A549 (cell line): ENCODE data around the gene HECTD2. TPM values are rescaled to one million over a fixed set of nuclear protein-coding genes. Genes with fewer than 3 reads are reported as not detected.
A peak's percentile ranks its signal among the peaks of the same experiment; 100 is the strongest.

Experiments
- ATAC-seq, 2 experiments: fragments of 200-7000 bp in 1 of 2; fragments of >200 bp in 1 of 2; cut with Nextera tagmentation in 1 of 2; cut with Tn5 transposase in 1 of 2; 3 replicates each; pipeline versions ENCODE4 v1.8.0 to v1.9.1; 2018 to 2020; ENCODE audit warnings: mild to moderate bottlenecking in 1 of 2, moderate library complexity in 1 of 2
- CTCF ChIA-PET: fragments of 300-600 bp; sonication (Branson Sonifier 250); formaldehyde crosslinking; extraction: SDS; loops from one replicate; lab custom pipeline; 2021; ENCODE audit warnings: antibody characterized with exemption, inconsistent platforms; lab: Yijun Ruan, JAX
- POLR2A ChIA-PET: fragments of 350-600 bp; formaldehyde crosslinking; extraction: SDS; loops from one replicate; lab custom pipeline; 2021; ENCODE audit warnings: antibody characterized with exemption, inconsistent platforms; lab: Yijun Ruan, JAX
- DNase-seq, 2 experiments: peaks; one replicate each; pipeline versions ENCODE4 v3.0.0 to v3.0.0-alpha.2; 2011 to 2016; ENCODE audit warnings: low read depth in 1 of 2, low spot score in 1 of 2
- FAIRE-seq: peaks from 2 replicates; lab custom pipeline; 2011; peaks lifted over from hg19 to GRCh38; lab: Jason Lieb, UNC
- H3K27ac ChIP-seq, 2 experiments: fragments of >200 bp; sonication (Bioruptor Twin); formaldehyde crosslinking; 3 replicates each; pipeline ENCODE4 v1.5.1; 2016 to 2017
- H3K4me1 ChIP-seq: fragments of >200 bp; sonication (Bioruptor Twin); formaldehyde crosslinking; 3 replicates; pipeline ENCODE4 v1.6.1; 2016
- H3K4me2 ChIP-seq: fragments of >200 bp; sonication (Bioruptor Twin); formaldehyde crosslinking; 3 replicates; pipeline ENCODE4 v1.6.1; 2016
- H3K4me3 ChIP-seq: fragments of >200 bp; sonication (Bioruptor Twin); formaldehyde crosslinking; 3 replicates; pipeline ENCODE4 v1.5.1; 2016
- H3K9me3 ChIP-seq: fragments of >200 bp; sonication (Bioruptor Twin); formaldehyde crosslinking; 3 replicates; pipeline ENCODE4 v1.6.1; 2016
- ATOH8 ChIP-seq: fragments of 250-450 bp; sonication (Bioruptor Pico); IDR thresholded peaks from 2 replicates; pipeline ENCODE4 v1.5.0; 2020; ENCODE audit warnings: low read depth, mild to moderate bottlenecking, moderate library complexity
- BCL3 ChIP-seq: fragments of >200 bp; sonication (Bioruptor Twin); formaldehyde crosslinking; IDR thresholded peaks from 3 replicates; pipeline ENCODE4 v1.6.1; 2016
- BHLHE40 ChIP-seq: IDR thresholded peaks from 2 replicates; pipeline ENCODE4 v1.6.1; 2012; ENCODE audit warnings: low read depth, low read length, inconsistent platforms
- CEBPB ChIP-seq, 2 experiments: fragments of >200 bp in 1 of 2; sonication (Bioruptor Twin) in 1 of 2; formaldehyde crosslinking in 1 of 2; IDR thresholded peaks; 2 replicates each; pipeline ENCODE4 v1.6.1; 2012 to 2016
- CHD2 ChIP-seq: fragments of 150-350 bp; IDR thresholded peaks from 2 replicates; pipeline ENCODE4 v1.6.1; 2014; ENCODE audit warnings: low read length; ENCODE audit not compliant: partially characterized antibody
- CHD4 ChIP-seq: fragments of 200-600 bp; sonication (generic); IDR thresholded peaks from 2 replicates; pipeline ENCODE4 v1.6.1; 2016; ENCODE audit warnings: antibody characterized with exemption, mild to moderate bottlenecking, borderline replicate concordance
- CTCF ChIP-seq: fragments of >200 bp; sonication (Bioruptor Twin); formaldehyde crosslinking; IDR thresholded peaks from 3 replicates; pipeline ENCODE4 v1.5.1; 2016
- E2F6 ChIP-seq: IDR thresholded peaks from 2 replicates; pipeline ENCODE4 v1.6.1; 2012; ENCODE audit warnings: low read depth, borderline replicate concordance
- FOSB ChIP-seq: fragments of 250-450 bp; sonication (Bioruptor Pico); IDR thresholded peaks from 2 replicates; pipeline ENCODE4 v1.5.0; 2020; ENCODE audit warnings: mild to moderate bottlenecking, moderate library complexity
- FOSL2 ChIP-seq, 2 experiments: fragments of 450-650 bp in 1 of 2; fragments of >200 bp in 1 of 2; sonication (Bioruptor Twin) in 1 of 2; formaldehyde crosslinking; IDR thresholded peaks; 2 replicates each; pipeline versions ENCODE4 v1.5.0 to v1.6.1; 2016 to 2020; ENCODE audit warnings: mild to moderate bottlenecking in 1 of 2, moderate library complexity in 1 of 2
- FOXS1 ChIP-seq: fragments of 250-450 bp; sonication (Bioruptor Pico); IDR thresholded peaks from 2 replicates; pipeline ENCODE4 v1.5.0; 2020; ENCODE audit warnings: mild to moderate bottlenecking, moderate library complexity
- HES2 ChIP-seq: fragments of >200 bp; sonication (Bioruptor Twin); formaldehyde crosslinking; IDR thresholded peaks from 2 replicates; pipeline ENCODE4 v1.6.1; 2016
- HOXA7 ChIP-seq: fragments of 250-450 bp; sonication (Bioruptor Pico); IDR thresholded peaks from 2 replicates; pipeline ENCODE4 v1.5.0; 2020; ENCODE audit warnings: mild to moderate bottlenecking, moderate library complexity
- HOXB5 ChIP-seq: fragments of 250-450 bp; sonication (Bioruptor Pico); IDR thresholded peaks from 2 replicates; pipeline ENCODE4 v1.5.0; 2020; ENCODE audit warnings: mild to moderate bottlenecking, moderate library complexity
- JUN ChIP-seq, 2 experiments: fragments of >200 bp; sonication (Bioruptor Twin); formaldehyde crosslinking; IDR thresholded peaks; 2 replicates in 1 of 2; 3 replicates in 1 of 2; pipeline ENCODE4 v1.6.1; 2016 to 2017
- KDM5A ChIP-seq: fragments of 200-600 bp; sonication (generic); IDR thresholded peaks from 2 replicates; pipeline ENCODE4 v1.6.1; 2016; ENCODE audit warnings: antibody characterized with exemption, mild to moderate bottlenecking
- MAFK ChIP-seq: fragments of 450-650 bp; IDR thresholded peaks from 2 replicates; pipeline ENCODE4 v1.6.1; 2014; ENCODE audit not compliant: partially characterized antibody
- MAX ChIP-seq: IDR thresholded peaks from 2 replicates; pipeline ENCODE4 v1.6.1; 2012
- NPAS2 ChIP-seq: fragments of 250-450 bp; sonication (Bioruptor Pico); IDR thresholded peaks from 2 replicates; pipeline ENCODE4 v1.8.0; 2022; ENCODE audit warnings: mild to moderate bottlenecking, moderate library complexity, borderline replicate concordance
- NR3C1 ChIP-seq: fragments of >200 bp; sonication (Bioruptor Twin); formaldehyde crosslinking; IDR thresholded peaks from 3 replicates; pipeline ENCODE4 v1.6.1; 2017
- PHF8 ChIP-seq: fragments of 200-600 bp; sonication (generic); IDR thresholded peaks from 2 replicates; pipeline ENCODE4 v1.6.1; 2016; ENCODE audit warnings: low read depth, mild to moderate bottlenecking, antibody characterized with exemption, moderate library complexity, borderline replicate concordance
- POLR2A ChIP-seq: IDR thresholded peaks from 2 replicates; pipeline ENCODE4 v1.6.1; 2012; ENCODE audit warnings: mild to moderate bottlenecking, low read length
- RAD21 ChIP-seq, 2 experiments: fragments of >200 bp in 1 of 2; sonication (Bioruptor Twin) in 1 of 2; formaldehyde crosslinking in 1 of 2; IDR thresholded peaks in 1 of 2; conservative IDR thresholded peaks in 1 of 2; 2 replicates in 1 of 2; 3 replicates in 1 of 2; pipeline ENCODE4 v1.6.1; 2012 to 2018; ENCODE audit warnings: inconsistent platforms in 1 of 2
- RCOR1 ChIP-seq: fragments of 150-350 bp; IDR thresholded peaks from 2 replicates; pipeline ENCODE4 v1.6.1; 2014; ENCODE audit warnings: antibody characterized with exemption, low read length, low read depth
- RFX5 ChIP-seq: fragments of 450-650 bp; IDR thresholded peaks from 2 replicates; pipeline ENCODE4 v1.7.1; 2014; ENCODE audit warnings: antibody characterized with exemption, mild to moderate bottlenecking, moderate library complexity
- RNF2 ChIP-seq: fragments of 200-600 bp; sonication (generic); IDR thresholded peaks from 2 replicates; pipeline ENCODE4 v1.6.1; 2016; ENCODE audit warnings: low read depth, mild to moderate bottlenecking, antibody characterized with exemption, moderate library complexity, borderline replicate concordance
- SMC3 ChIP-seq: fragments of >200 bp; sonication (Bioruptor Twin); formaldehyde crosslinking; IDR thresholded peaks from 3 replicates; pipeline ENCODE4 v1.6.1; 2018; ENCODE audit warnings: inconsistent platforms
- TFCP2L1 ChIP-seq: fragments of 250-450 bp; sonication (Bioruptor Pico); IDR thresholded peaks from 2 replicates; pipeline ENCODE4 v1.5.0; 2021; ENCODE audit warnings: mild to moderate bottlenecking
- ZFP36 ChIP-seq: fragments of 450-650 bp; IDR thresholded peaks from 2 replicates; pipeline ENCODE4 v1.6.1; 2014; ENCODE audit warnings: borderline replicate concordance; ENCODE audit not compliant: partially characterized antibody
- ZSCAN20 ChIP-seq: fragments of 250-450 bp; sonication (Bioruptor Pico); IDR thresholded peaks from 2 replicates; pipeline ENCODE4 v1.8.0; 2022; ENCODE audit warnings: mild to moderate bottlenecking, moderate library complexity
- WGBS: methylation state at CpG from one replicate; pipeline ENCODE4 v1.1.6; 2017; ENCODE audit errors: missing lambda C conversion rate; 5-methylcytosine and 5-hydroxymethylcytosine counted together
- polyA plus RNA-seq, 4 experiments: library from polyadenylated mRNA; depleted of rRNA in 3 of 4; stranded (reverse); fragments of >200 nt; fragmentation: RNase III in 1 of 4; extraction: RNeasy Plus Mini Kit Qiagen cat#74134 plus additional on column Dnase treatment in 1 of 4; gene quantifications; 2 replicates in 3 of 4; 3 replicates in 1 of 4; pipeline ENCODE4 v1.2.3, GENCODE V29; 2011 to 2017

HECTD2 gene
- polyA plus RNA-seq, 2 of the 4 experiments (the other 2 are of a cell fraction), result 4.1 to 13.9 TPM

- TF ChIP-seq CHD2 (no peak), SMC3 (no peak)
These were observed 3.8 kb upstream of the HECTD2 start (continued) for GRCh38 chr10:91406322-91406721.

GRCh38 chr10:91409069-91409868 lies 875 bp upstream of the HECTD2 start:
- no peak for FAIRE-seq
- H3K4me3 ChIP-seq, result peak overlapping the region; percentile 71
- H3K4me2 ChIP-seq, result peak overlapping the region; percentile 76
- CTCF ChIA-PET, result interaction anchor here (0.6 to 2.5 kb wide), 9 partner anchors 11 to 285 kb away, joined by 3 to 10 read pairs (median 3); no protein-coding TSS in a partner anchor
- peaks cover 14% of the 10 kb centered on the region; the same call in 1 of the 3 replicates for H3K4me1 ChIP-seq
- no peaks in the 10 kb centered on the region for H3K9me3 ChIP-seq
- ATAC-seq, result peak; percentile 71 to 86
- POLR2A ChIA-PET, result interaction anchor here (1.0 to 1.8 kb wide), 3 partner anchors 22 to 514 kb away, joined by 3 to 7 read pairs (median 4); partner anchors contain the start of genes BTAF1 and PPP1R3C
- peak overlapping the region; percentile 96 to 99 for H3K27ac ChIP-seq
- TF ChIP-seq ZFP36, result no peak
- no peak for TF ChIP-seq TFCP2L1 (CRISPR knock-in tag)
- no peak for TF ChIP-seq CHD2
- no peak for TF ChIP-seq RNF2
- TF ChIP-seq BHLHE40, result no peak
- 0 out of 2 replicates have a peak, but pooled peaks have one; percentile 75 for TF ChIP-seq PHF8
- no peak for TF ChIP-seq NR3C1
- TF ChIP-seq FOSL2 (IDR thresholded peaks at IDR 0.05), result no peak
- no peak for TF ChIP-seq FOSL2 (CRISPR knock-in tag; IDR thresholded peaks at IDR 0.05)
- TF ChIP-seq ATOH8 (CRISPR knock-in tag), result no peak
- TF ChIP-seq MAX, result peak; percentile 64
- peak in 1 of 2 experiments; percentile 22; a peak in 1 of 5 replicates for TF ChIP-seq JUN (IDR thresholded peaks at IDR 0.05)
- TF ChIP-seq RCOR1, result no peak
- TF ChIP-seq NPAS2, result no peak
- TF ChIP-seq RAD21 (conservative IDR thresholded peaks at IDR 0.05 in 1 of 2, IDR thresholded peaks at IDR 0.05 in 1 of 2), result 0 out of 5 replicates have a peak, but pooled peaks of 1 of the 2 experiments have one; percentile 12
- no peak for TF ChIP-seq MAFK
- peak; percentile 47; the same call in 2 of the 3 replicates for TF ChIP-seq BCL3
- TF ChIP-seq POLR2A, result peak; percentile 76
- no peak for TF ChIP-seq HOXA7 (CRISPR knock-in tag)
- TF ChIP-seq ZSCAN20, result no peak
- TF ChIP-seq CHD4, result no peak
- TF ChIP-seq CTCF, result no peak
- TF ChIP-seq HOXB5, result peak; percentile 10; the same call in 1 of the 2 replicates
- TF ChIP-seq FOXS1 (CRISPR knock-in tag), result no peak
- TF ChIP-seq KDM5A, result no peak
- peak; percentile 3; the same call in 1 of the 3 replicates for TF ChIP-seq SMC3
- TF ChIP-seq HES2, result no peak
- TF ChIP-seq E2F6, result peak; percentile 21; the same call in 1 of the 2 replicates
- TF ChIP-seq CEBPB (IDR thresholded peaks at IDR 0.05), result no peak
- TF ChIP-seq RFX5, result no peak
- TF ChIP-seq FOSB (CRISPR knock-in tag), result no peak
- TF ChIP-seq, all 56 proteins: peak for 9
- 2% methylated on average over 27 of the region's 31 CpGs for WGBS
- DNase-seq, result peak; percentile 75 to 86
